Panc1 (cell line): ENCODE measurements around the gene FOXO1.

ENCODE experiments used
- CTCF ChIP-seq: fragments of 450-650 bp; IDR thresholded peaks from 2 replicates; pipeline ENCODE4 v1.5.1; 2017; ENCODE audit warnings: mild to moderate bottlenecking
- POLR2AphosphoS5 ChIP-seq: IDR thresholded peaks from 2 replicates; pipeline ENCODE4 v1.6.1; 2012; ENCODE audit warnings: mild to moderate bottlenecking, low read depth, low read length, moderate library complexity
- REST ChIP-seq, 2 experiments: IDR thresholded peaks; 2 replicates each; pipeline ENCODE4 v1.6.1; 2011 to 2012; ENCODE audit warnings: low read depth in 2 of 2, control low read depth in 1 of 2, low read length in 1 of 2, mild to moderate bottlenecking in 1 of 2, moderate library complexity in 1 of 2; ENCODE audit not compliant: insufficient read depth in 1 of 2
- SIN3A ChIP-seq: IDR thresholded peaks from 2 replicates; pipeline ENCODE4 v1.6.1; 2012; ENCODE audit warnings: low read depth, mild to moderate bottlenecking, low read length, moderate library complexity, borderline replicate concordance; ENCODE audit not compliant: insufficient read depth
- TCF7L2 ChIP-seq: IDR thresholded peaks from 2 replicates; pipeline ENCODE4 v1.6.1; 2011; ENCODE audit warnings: mild to moderate bottlenecking, low read depth, low read length, inconsistent platforms

- no peak for TF ChIP-seq CTCF
- no peak for TF ChIP-seq POLR2AphosphoS5
- no peak for TF ChIP-seq REST (IDR thresholded peaks at IDR 0.05; ENCODE audit: insufficient read depth in 1 of 2, low read depth in 2 of 2, low read length in 1 of 2)
- no peak for TF ChIP-seq SIN3A
- TF ChIP-seq TCF7L2: no peak
Observed at GRCh38 chr13:40537146-40537895, 129.1 kb downstream of the FOXO1 start.
